CD4-positive, alpha-beta T cell treated with Interleukin-15 for 1 hour (primary cell): Measurements from ENCODE around the gene AMT.

Experiments used
- DNase-seq: peaks from one replicate; pipeline ENCODE4 v3.0.0-alpha.2; 2020

Gene AMT, protein sequence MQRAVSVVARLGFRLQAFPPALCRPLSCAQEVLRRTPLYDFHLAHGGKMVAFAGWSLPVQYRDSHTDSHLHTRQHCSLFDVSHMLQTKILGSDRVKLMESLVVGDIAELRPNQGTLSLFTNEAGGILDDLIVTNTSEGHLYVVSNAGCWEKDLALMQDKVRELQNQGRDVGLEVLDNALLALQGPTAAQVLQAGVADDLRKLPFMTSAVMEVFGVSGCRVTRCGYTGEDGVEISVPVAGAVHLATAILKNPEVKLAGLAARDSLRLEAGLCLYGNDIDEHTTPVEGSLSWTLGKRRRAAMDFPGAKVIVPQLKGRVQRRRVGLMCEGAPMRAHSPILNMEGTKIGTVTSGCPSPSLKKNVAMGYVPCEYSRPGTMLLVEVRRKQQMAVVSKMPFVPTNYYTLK

DNA sequence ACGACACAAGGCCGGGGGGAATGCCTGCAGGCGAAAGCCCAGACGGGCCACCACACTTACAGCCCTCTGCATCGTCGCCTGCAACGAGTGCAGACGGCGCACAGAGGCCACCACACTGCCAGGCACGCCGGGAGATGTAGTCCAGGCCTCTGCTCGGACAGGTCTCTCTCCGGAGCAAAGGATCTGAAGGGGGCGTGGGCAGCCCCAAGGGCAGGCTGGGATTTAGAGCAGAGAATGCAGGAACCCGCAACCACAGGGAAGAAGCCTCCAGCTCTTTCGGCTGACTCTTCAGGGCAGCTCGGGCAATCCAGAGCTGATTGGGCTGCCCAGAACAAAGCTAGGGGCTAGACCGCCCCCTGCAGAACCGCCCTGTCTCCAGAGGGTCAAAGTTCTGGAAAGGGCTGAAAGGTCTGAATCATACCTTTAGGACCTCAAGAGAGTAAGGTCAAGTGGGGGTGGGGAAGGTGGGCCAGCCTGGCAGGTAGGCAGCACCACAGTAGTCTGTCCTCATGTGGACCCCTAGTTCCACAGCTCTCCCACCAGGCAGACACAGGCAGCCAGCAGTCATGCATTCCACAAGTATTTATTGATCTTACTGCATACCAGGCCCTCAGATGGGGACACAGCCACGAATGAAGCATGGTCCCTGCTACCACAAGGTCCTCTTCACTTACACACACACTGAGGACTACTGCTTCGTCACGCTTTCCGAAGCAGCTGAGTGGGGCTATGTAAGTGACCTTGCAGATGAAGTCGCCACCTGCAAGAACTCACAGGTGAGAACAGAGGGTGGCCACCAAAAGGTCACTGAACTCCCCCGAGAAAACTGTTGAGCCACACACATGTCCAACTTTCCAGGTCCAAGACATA is at the start of gene AMT:
Gene AMT (minus strand): TSS at position 95 of the 870 bp plus-strand sequence. CDS start 23 bp downstream, at position 72.
- DNase-seq, result no peak

DNA sequence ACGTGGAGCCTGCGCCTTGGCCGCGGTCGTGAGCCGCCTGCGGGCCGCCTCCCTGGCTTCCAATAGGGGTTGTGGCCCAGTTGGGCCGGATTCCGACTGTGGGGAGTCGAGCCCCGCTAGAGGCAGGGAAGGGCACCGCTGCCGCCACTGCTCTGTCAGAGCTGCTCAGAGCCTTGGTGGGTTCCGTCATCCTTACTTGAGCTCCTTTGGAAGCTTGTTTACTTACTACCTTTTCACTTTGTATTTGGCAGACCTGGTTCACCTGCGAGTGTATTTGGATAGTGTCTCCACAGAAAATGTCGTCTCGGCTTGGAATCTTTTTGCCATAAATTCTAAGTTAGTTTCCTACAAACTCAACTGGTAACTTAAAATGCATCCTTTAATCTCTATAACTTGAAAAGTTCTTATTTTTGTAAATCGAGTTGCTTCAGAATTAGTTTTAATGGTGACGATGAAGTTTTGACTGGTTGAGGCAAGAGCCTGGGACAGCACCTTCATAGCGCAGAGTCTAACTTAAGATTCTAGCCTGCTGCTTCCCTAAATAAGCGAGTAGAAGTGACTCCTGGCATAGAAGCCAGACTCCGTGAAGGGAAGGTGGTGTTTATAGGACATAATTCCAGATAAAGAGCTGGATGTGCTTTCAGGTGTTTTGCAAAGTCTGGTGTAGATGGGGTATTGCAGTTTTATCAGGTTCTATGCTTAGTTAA is 48.6 kb upstream of the AMT start:
- no peak for DNase-seq

DNA sequence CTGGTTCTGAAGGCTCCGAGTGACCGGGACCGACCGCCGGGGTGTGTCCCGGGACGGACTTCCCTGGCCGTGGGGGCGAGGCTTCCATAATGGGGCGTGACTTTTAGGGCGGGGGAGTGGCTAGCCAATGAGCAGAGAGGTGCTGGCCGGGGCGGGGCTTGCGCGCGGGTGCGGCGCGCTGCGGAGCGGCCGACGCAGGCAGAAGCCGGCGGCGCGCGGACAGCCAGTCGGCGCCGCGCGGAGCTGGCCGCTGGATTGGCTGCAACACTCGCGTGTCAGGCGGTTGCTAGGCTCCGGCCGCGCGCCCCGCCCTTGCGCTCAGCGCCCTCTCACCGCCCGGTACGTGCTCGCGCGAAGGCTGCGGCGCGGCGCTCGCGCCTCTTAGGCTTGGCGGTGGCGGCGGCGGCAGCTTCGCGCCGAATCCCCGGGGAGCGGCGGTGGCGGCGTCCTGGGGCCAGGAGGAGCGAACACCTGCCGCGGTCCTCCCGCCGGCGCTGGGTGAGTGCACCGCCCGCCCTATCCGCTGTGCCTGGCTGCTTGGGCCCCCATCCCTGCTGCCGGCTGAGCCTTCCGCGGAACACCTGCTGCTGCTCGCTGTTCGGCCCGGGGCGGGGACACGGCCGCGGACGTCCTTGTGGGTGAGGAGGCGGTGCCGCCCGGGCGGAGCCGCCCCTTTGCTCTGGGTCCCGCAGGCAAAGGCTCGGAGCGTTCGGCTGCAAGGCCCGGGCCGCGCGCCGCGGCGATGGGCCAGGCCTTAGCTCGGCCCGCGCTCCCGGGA is 47.9 kb upstream of the AMT start, which contains the start of gene DAG1:
Gene DAG1 (plus strand): TSS at position 332 of the 778 bp plus-strand sequence. CDS start 40,268 bp downstream, outside the sequence.
- DNase-seq, result peak; percentile 96

DNA sequence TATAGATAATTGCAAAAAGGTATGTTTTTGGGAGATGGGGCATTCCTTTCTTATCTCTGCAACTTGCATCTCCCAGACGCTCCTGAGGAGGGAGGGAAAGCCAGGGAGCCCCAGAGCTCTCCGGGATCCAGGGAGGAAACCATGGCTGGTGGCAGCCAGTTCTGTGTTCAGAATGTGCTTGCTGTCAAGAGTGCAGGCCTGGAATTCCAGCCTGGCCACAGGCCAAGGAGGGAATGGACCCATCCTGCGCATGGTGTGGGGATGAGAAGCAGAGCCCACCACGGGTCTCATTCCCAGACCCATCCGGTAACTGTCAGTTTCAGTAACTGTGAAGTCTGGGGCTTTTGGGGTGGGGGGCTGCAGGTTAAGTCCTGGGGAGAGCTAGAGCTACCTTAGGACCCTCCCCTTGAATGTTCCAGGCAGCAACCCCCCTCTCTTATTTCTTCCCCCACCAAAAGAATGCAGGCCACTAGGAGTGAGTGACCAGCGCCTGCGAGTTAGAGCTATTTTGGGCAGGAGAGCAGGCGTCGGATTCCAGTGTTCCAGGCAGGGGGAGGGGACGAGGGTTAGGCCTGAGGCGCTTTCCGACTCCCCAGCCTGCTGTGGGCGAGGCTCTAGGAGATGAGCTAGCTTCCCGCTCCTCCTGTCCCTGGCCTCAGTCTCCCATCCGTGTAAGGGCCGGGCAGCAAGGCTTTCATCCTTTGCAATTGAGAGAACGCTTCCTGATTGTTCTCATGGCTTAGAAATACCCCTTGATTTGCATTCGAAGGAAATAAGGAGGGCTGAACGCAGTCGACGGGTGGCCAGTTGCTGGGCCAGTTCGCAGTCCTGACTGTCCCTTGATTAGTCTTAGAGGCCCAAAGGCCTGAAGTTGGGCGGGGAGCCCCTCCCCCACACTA is 47.0 kb upstream of the AMT start:
- no peak for DNase-seq

DNA sequence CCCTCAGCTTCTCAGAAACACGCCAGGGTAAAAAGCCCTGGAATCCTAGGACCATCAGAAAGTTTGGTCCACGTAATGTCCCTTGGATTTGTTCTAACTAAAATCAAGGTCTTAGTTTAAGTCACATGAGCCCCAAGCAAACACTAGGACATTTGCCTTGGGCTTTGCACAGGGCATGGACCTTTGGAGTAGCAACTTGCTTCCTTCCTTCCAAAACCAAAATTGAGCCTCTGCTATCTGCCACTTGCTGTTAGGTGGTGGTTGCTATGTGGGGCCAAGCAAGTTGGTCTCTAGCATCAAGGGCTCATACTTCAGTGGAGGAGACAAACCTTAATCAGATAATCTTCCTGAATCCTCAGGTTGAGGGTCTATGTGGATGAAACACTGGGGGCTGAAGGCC is 43.8 kb upstream of the AMT start:
- DNase-seq, result no peak

DNA sequence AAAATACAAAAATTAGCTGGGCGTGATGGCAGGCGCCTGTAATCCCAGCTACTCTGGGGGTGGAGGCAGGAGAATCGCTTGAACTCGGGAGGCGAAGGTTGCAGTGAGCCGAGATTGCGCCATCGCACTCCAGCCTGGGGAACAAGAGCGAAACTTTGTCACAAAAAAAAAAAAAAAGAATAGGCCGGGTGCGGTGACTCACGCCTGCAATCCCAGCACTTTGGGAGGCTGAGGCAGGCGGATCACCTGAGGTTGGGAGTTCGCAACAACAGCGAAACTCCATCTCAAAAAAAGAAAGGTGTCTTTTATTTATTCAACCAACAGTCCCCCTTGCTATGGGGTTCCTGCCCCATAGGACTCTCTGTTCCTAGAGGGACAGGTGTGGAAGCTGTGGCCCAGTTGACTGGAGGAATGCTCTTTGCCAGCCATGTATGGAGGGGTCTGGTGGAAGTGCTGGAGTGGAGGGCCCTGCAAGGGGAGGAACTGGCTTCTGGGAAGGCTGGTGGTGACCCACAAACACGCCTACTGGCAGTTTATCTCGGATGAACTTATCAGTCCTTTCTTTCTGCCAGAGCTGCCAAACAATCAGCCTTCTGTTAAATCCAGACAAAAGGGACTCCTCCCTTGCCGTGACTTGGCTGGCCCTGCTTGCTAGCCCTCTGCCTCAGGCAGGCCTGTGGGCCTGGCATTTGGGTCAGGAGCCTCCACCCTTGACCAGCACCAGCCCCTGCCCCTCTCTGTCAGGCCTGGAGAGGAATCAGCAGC is 43.2 kb upstream of the AMT start:
- no peak for DNase-seq

DNA sequence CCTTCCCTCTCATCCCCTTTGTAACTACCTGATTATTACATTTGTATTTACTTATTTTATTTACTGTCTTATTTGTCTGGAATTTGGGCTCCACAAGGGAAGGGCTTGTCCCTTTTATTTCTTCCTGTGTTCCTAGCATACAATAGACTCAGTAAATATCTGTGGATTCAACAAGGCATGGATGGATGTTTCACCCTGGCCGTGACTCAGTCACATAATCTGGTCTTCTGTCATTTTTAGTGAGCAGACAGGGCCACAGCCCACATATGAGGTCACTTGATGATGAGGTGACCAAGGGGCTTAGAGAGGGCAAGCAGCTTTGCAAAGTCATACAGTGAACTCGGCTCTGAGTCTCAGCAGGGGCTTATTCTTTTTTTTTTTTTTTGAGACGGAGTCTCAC is 39.9 kb upstream of the AMT start:
- DNase-seq, result no peak

DNA sequence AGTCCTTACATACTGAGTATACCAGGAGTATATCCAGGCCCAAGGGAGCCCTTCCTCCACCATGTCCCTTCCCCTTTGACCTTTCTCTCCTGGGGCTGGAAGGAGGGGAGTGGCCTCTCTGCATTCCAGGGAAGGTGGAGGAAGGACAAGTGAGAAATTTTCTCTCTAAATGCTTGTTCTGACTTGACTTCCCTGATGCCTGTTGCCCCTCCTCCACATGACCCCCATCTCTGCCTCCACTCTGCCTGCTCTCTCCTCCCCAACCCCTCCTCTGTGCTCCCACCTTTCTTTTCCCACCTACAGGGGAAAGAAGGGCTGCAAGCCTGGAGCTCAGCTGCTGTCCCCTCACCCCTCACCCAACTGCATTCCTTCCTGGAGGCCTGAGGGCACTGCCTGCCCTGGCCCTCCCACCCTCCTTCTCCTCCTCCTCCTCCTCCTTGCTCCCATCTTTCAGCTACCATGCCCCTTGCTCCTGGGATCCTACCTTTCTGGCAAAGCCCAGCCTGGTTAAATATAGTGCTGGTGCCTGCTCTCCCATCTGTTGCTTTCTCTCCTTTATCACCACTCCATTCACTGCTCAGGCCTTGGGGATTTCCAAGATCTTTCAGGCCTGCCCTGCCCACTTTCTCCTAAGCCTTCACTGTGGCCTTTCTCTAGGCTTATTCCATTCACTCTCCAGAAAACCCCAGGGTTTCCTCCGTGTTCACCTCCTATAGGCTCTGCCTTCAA is 39.3 kb upstream of the AMT start:
- DNase-seq, result no peak

DNA sequence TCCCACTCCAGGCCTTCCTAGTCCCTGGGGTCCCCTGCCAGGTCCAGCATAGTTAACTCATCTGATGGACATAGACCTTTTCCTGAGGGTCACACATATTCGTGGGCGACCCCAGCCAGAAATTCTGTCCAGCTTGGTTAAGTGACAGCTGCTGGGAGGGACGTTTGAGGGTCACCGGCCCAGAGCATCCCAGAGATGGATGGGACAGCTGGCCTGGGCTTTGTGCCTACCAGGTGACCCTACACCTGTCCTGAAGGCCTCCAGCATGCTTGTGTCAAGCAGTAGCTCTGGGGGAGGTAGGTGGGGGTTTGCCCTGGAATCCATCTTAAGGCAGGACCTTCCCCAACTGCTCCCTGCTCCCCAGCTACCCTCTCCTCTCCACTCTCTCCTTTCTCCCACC is 38.7 kb upstream of the AMT start:
- DNase-seq, result no peak

DNA sequence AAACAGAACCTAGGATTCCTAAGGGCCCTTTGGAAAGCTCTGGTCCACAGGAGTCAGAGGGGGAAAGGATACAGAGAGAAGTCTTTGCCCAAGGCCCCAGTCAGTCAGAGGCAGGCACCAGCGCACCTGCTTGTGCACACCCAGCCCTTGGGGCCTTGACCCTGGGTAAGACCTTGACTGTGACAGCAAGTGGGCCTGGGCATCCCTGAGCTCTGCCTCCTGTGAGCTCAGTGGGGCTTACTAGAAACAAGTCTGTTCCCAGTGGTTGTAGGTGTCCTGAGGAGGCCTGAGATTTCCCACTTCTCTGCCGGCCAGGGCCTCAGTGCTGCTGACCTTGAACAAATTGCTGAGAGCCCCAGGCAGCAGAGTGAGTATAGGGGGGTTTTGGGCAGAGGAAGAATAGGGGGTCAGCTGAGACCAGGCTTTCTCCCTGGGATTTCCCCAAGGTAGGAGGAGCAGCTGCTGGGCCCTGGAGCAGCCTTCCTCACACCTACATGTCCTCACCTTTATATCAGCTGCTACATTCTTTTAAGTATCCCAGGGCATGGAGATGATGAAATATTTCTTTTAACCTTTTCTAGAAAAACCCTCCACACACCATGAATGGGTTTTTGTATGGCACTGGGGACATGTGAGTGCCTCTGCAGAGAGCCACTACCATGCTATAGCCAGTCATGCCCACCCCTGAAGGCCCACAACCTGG is 38.1 kb upstream of the AMT start:
- no peak for DNase-seq

DNA sequence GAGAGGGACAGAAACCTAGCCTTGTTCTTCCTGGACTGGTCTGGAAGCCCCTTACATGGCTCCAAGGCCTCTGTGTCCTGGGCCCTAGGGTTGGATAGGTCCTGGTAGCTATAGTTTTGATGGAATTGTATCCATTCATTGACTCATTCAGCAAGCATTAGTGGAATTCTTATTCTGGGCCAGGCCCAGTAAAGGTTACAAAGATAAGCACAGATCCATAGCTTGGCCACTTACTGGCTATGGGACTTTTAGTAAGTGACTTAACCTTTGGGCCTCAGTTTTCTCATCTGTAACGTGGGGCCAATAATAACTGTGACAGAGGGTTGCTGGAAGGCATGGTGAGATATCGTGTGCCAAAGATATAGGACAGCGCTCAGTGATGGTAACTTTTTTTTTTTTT is 34.2 kb upstream of the AMT start:
- DNase-seq, result no peak

DNA sequence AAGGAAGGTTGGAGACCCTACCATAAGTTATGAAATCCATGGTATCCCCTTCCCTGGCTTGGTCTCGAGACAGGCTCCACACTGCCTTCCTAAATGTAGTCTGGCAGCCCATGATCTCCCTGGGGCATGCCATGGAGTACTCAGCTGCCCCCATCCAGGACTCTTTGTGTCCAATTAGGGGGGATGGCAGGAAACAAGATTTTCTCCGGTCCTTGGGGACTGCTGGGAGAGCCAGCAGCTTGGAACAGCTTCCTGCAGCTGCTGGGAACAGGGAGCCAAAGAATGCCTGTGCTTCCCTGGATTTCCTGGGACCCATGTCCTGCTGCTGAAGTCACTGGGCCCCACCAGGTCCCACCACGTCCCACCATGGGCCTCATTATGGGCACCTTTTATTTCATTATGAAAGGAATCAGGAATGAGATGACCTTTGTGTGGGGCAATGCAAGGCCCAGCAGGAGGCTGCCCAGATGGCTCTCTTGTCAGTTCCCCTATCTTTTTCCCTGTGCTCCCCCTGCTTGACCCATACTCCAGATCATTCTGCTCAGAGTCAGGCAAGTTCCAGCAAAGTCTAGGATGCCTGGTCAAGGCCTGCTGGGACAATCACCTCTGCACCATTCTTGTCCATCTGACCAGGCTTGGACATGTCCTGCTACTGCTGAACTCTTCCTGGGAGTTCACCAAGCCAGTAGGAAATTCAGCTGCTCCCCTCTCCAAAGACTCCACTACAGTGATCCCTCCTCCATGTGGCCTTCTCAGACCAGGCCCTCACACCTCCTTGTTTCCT is 32.8 kb upstream of the AMT start:
- DNase-seq, result no peak

DNA sequence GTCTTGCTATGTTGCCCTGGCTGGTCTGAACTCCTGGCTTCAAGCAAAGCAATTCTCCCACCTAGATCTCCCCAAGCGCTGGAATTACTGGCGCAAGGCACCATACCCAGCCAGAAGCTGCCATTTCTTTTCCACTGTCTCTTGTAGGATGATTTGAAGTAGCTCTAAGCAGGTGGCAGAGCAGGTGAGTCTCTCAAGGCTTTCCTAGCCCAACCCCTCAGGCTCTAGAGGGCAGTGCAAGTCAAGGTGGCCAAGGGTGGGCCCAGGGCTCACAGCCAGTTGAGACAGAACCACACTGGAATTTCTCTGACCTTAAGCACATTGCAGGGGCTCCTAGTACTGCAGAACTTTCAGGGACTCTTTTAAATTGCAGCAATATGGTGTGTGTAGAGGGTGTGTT is 32.2 kb upstream of the AMT start:
- no peak for DNase-seq

DNA sequence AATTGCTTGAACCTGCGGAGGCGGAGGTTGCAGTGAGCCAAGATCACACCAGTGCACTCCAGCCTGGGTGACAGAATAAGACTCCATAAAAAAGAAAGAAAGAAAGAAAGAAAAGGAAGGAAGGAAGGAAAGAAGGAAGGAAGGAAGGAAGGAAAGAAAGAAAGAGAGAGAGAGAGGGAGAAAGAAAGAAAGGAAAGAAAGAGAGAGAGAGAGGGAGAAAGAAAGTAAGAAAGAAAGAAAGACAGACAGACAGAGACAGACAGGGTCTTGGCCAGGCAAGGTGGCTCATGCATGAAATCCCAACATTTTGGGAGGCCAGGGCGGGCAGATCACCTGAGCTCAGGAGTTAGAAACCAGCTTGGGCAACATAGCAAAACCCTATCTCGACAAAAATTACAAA is 31.3 kb upstream of the AMT start:
- DNase-seq, result no peak

DNA sequence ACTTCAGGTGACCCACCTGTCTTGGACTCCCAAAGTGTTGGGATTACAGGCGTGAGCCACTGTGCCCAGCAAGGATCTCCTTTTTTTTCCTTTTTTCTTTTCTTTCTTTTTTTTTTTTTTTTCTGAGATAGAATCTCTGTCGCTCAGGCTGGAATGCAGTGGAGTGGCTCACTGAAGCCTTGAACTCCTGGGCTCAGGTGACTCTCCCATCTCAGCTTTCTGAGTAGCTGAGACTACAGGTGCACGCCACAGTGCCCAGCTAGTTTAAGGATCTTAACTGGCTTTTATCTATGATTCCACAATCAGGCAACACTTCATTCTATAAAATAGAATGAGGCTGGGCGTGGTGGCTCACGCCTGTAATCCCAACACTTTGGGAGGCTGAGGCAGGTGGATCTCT is 23.1 kb upstream of the AMT start:
- no peak for DNase-seq

DNA sequence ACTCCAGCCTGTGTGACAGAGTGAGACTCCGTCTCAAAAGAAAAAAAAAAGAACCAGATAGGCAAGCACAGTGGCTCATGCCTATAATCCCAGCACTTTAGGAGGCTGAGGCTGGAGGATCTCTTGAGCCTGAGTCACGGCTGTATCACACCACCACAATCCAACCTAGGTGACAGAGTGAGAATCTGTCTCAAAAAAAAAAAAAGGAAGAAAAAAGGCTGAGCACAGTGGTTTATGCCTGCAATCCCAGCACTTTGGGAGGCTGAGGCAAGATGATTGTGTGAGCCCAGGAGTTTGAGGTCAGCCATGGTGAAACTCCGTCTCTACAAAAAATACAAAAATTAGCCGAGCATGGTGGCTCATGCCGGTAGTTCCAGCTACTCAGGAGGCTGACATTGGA is 12.5 kb upstream of the AMT start:
- no peak for DNase-seq

DNA sequence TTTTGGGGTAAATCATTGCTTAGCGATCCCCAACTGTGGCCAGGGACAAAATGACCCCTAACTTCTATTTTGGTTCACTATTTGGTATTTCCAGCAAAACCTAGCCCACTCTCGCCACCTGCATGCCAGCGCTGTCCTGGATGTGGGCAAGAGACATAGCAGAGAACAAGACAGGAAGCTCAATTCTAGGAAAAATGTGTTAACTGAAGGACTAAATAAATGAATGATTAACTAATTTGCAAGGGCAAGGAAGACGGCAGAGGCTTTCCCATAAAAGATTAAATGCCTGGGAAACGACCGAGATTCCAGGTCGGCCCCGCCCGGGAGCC is 6.4 kb upstream of the AMT start:
- DNase-seq, result no peak

DNA sequence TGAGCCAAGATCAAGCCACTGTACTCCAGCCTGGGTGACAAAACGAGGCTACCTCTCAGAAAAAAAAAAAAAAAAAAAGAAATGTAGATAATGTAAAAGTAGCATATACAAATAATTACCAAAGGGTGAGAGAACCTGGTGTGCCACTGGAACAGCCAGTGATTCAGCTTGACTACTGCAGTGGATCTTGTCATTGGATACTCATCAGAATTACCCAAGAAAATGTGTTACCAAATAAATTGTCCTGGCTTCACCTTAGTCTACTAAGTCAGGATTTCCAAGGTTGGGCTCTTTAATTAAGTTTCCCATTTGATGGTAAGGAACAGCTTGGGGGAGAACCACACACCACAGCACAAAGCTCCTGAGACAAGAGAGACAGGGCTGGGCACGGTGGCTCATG is 5.3 kb upstream of the AMT start:
- DNase-seq, result no peak

DNA sequence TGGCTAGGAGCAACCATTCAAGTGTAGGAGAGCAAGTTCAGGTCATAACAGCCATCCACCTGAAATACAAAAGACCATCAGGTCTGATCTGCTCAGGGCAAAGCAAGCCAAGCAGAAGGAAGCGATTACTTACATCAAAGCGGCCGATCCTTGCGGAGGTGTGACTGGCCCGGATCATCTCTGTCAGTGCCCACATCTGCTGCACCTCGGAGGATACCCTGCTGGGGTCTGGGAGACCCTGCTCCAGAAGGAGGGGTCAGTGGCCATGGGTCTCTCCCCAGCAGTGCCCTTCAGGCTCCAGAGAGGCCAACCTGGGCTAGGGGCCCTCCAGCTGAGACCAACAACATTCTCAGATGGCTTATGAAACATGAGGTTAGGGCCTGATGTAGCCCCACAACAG is 2.5 kb upstream of the AMT start:
- no peak for DNase-seq
